HL-60 (cell line): ENCODE data around the gene GABPB1.

Source experiments
- CTCF ChIP-seq: IDR thresholded peaks from one replicate; pipeline ENCODE4 v1.5.1; 2011; ENCODE audit warnings: low read length, control low read depth, inconsistent platforms; ENCODE audit not compliant: insufficient read depth
- GABPA ChIP-seq: IDR thresholded peaks from 2 replicates; pipeline ENCODE4 v1.6.1; 2012; ENCODE audit warnings: low read depth
- POLR2AphosphoS5 ChIP-seq: IDR thresholded peaks from 2 replicates; pipeline ENCODE4 v1.6.1; 2012; ENCODE audit warnings: low read depth
- REST ChIP-seq: IDR thresholded peaks from 2 replicates; pipeline ENCODE4 v1.6.1; 2012; ENCODE audit warnings: low read depth; ENCODE audit not compliant: insufficient replicate concordance
- SPI1 ChIP-seq: IDR thresholded peaks from 2 replicates; pipeline ENCODE4 v1.6.1; 2012; ENCODE audit warnings: low read depth, mild to moderate bottlenecking, borderline replicate concordance

- TF ChIP-seq CTCF (no peak), POLR2AphosphoS5 (no peak), REST (no peak), GABPA (no peak), SPI1 (no peak)
Measured at GRCh38 chr15:50298340-50298739, 56.7 kb downstream of the GABPB1 start.
